ENCODE measurements around the gene LOXHD1. TPM values are rescaled to one million over a fixed set of nuclear protein-coding genes. Genes with fewer than 3 reads are reported as not detected.

The LOXHD1 gene
- total and polyA plus RNA-seq, 10 of the 15 experiments (the other 5 are each of a cell fraction or from before 2014, with no cell fraction given), result not detected

GRCh38 chr18:46435031-46435430, 222.0 kb downstream of the LOXHD1 start (continued):
- no peak for TF ChIP-seq KLF5 (IDR thresholded peaks at IDR 0.05; ENCODE audit: partially characterized antibody)

GRCh38 chr18:46434629-46435028, 222.4 kb downstream of the LOXHD1 start:
- no peak overlapping the region for H3K27ac ChIP-seq (ENCODE audit: control insufficient read depth, insufficient read depth)
- no peak for ATAC-seq
- no peaks in the 10 kb centered on the region for H3K36me3 ChIP-seq (ENCODE audit: control insufficient read depth in 2 of 2, insufficient read depth in 2 of 2, low read length in 1 of 2)
- H3K4me3 ChIP-seq, result no peak overlapping the region
- no peaks in the 10 kb centered on the region for H3K9me3 ChIP-seq (replicated peaks; ENCODE audit: control insufficient read depth, insufficient read depth, low read length)
- H2AFZ ChIP-seq (ENCODE audit: control insufficient read depth, low read depth, low read length), result no peak overlapping the region
- 14% methylated on average over 3 of the region's 3 CpGs for WGBS (ENCODE audit: insufficient coverage, insufficient replicate concordance, low lambda C conversion rate, missing lambda C conversion rate)
- ChIA-PET RAD21 (ENCODE audit: unreplicated experiment) (interaction anchor here (1.1 kb wide), 1 partner anchor 13 kb away, joined by 3 read pairs; no protein-coding TSS in a partner anchor), POLR2A (no interaction called here), SMC1A (ENCODE audit: uncharacterized antibody, unreplicated experiment) (no interaction called here), CTCF (no interaction called here)
- H3K4me1 ChIP-seq (ENCODE audit: control insufficient read depth, insufficient read depth, low read length), result no peaks in the 10 kb centered on the region
- peaks cover 0 to 2% of the 10 kb centered on the region in 2 experiments; a peak in 2 of 4 replicates for H3K27me3 ChIP-seq (replicated peaks in 1 of 2; ENCODE audit: control insufficient read depth in 2 of 2, insufficient read depth in 2 of 2, low read length in 1 of 2)
- BruUV-seq (replicated peaks), result no TSS peak
- no peak overlapping the region for H3K4me2 ChIP-seq (ENCODE audit: control insufficient read depth, insufficient read depth)
- in situ Hi-C loops (cut with MboI), result no loop called here
- no peak for DNase-seq (ENCODE audit: low read depth, low spot score)
- no peaks in the 10 kb centered on the region for H4K20me1 ChIP-seq (ENCODE audit: control insufficient read depth, insufficient read depth)
- no peak for FAIRE-seq
- H3K9ac ChIP-seq (ENCODE audit: control insufficient read depth, insufficient read depth, low read length), result no peak overlapping the region
- intact Hi-C loops (cut with micrococcal nuclease; ENCODE audit: unreplicated experiment), result no loop called here
- H3K79me2 ChIP-seq (ENCODE audit: control insufficient read depth, insufficient read depth, low read length), result no peaks in the 10 kb centered on the region
- TF ChIP-seq NBN (IDR thresholded peaks at IDR 0.05) (no peak), SIN3A (IDR thresholded peaks at IDR 0.05; ENCODE audit: low read depth, low read length) (no peak), NFXL1 (IDR thresholded peaks at IDR 0.05; ENCODE audit: borderline replicate concordance) (no peak), GATAD2B (conservative IDR thresholded peaks at IDR 0.05; ENCODE audit: low read depth) (no peak), PRDM15 (CRISPR knock-in tag; IDR thresholded peaks at IDR 0.05) (no peak), IKZF1 (conservative IDR thresholded peaks at IDR 0.05) (no peak), HDAC2 (IDR thresholded peaks at IDR 0.05) (no peak), CTCF (IDR thresholded peaks at IDR 0.05 in 2 of 3, conservative IDR thresholded peaks at IDR 0.05 in 1 of 3; ENCODE audit: control insufficient read depth in 2 of 3, extremely low read depth in 1 of 3, insufficient read depth in 1 of 3, low read depth in 3 of 3, low read length in 3 of 3) (no peak), ZNF24 (IDR thresholded peaks at IDR 0.05) (no peak), POU2F2 (IDR thresholded peaks at IDR 0.05; ENCODE audit: borderline replicate concordance, low read depth, low read length) (no peak), BMI1 (IDR thresholded peaks at IDR 0.05; ENCODE audit: borderline replicate concordance) (no peak), HDGF (IDR thresholded peaks at IDR 0.05) (no peak), ZNF274 (IDR thresholded peaks at IDR 0.05; ENCODE audit: insufficient read depth, insufficient read length) (no peak), SMAD5 (IDR thresholded peaks at IDR 0.05; ENCODE audit: low read depth) (no peak), NR2F1 (conservative IDR thresholded peaks at IDR 0.05) (no peak), MYC (IDR thresholded peaks at IDR 0.05; ENCODE audit: insufficient read depth, insufficient read length, insufficient replicate concordance, low read length, severe bottlenecking) (no peak), RELA (IDR thresholded peaks at IDR 0.05; ENCODE audit: borderline replicate concordance, partially characterized antibody) (no peak)
- TF ChIP-seq, protein P1, sequence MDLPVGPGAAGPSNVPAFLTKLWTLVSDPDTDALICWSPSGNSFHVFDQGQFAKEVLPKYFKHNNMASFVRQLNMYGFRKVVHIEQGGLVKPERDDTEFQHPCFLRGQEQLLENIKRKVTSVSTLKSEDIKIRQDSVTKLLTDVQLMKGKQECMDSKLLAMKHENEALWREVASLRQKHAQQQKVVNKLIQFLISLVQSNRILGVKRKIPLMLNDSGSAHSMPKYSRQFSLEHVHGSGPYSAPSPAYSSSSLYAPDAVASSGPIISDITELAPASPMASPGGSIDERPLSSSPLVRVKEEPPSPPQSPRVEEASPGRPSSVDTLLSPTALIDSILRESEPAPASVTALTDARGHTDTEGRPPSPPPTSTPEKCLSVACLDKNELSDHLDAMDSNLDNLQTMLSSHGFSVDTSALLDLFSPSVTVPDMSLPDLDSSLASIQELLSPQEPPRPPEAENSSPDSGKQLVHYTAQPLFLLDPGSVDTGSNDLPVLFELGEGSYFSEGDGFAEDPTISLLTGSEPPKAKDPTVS (IDR thresholded peaks at IDR 0.05; ENCODE audit: low read depth, low read length), result no peak

Data from GM12878 (cell line).